KMS-11 (cell line): ENCODE data around the gene SMPDL3A.

Experiments used
- H2AFZ ChIP-seq: fragments of 200-600 bp; sonication (generic); 2 replicates; pipeline ENCODE4 v1.6.1; 2016; ENCODE audit warnings: antibody characterized with exemption, mixed run types, low read depth
- H3K27ac ChIP-seq: fragments of 200-600 bp; sonication (generic); 2 replicates; pipeline ENCODE4 v1.6.1; 2016; ENCODE audit warnings: mild to moderate bottlenecking, mixed run types
- H3K27me3 ChIP-seq: fragments of 200-600 bp; sonication (generic); 2 replicates; pipeline ENCODE4 v1.6.1; 2017; ENCODE audit warnings: mild to moderate bottlenecking, low read depth, mixed run types, moderate library complexity; ENCODE audit not compliant: insufficient read depth
- H3K36me3 ChIP-seq: fragments of 200-600 bp; sonication (generic); 2 replicates; pipeline ENCODE4 v1.6.1; 2017; ENCODE audit warnings: mild to moderate bottlenecking, mixed run types; ENCODE audit not compliant: insufficient read depth
- H3K4me1 ChIP-seq: fragments of 200-600 bp; sonication (generic); 2 replicates; pipeline ENCODE4 v1.6.1; 2016; ENCODE audit warnings: mild to moderate bottlenecking, low read depth, mixed run types; ENCODE audit not compliant: poor library complexity, severe bottlenecking
- H3K4me2 ChIP-seq: fragments of 200-600 bp; sonication (generic); 2 replicates; pipeline ENCODE4 v1.7.0; 2016; ENCODE audit warnings: mild to moderate bottlenecking, mixed run types
- H3K4me3 ChIP-seq: fragments of 200-600 bp; sonication (generic); IDR thresholded peaks from 2 replicates; pipeline ENCODE4 v1.6.1; 2017; ENCODE audit warnings: low read depth, low read length, mixed read lengths; ENCODE audit not compliant: insufficient read depth
- H3K79me2 ChIP-seq: fragments of 200-600 bp; sonication (generic); 2 replicates; pipeline ENCODE4 v1.6.1; 2016; ENCODE audit warnings: low read depth, mixed run types; ENCODE audit not compliant: insufficient read depth
- H3K9ac ChIP-seq: fragments of 200-600 bp; sonication (generic); 2 replicates; pipeline ENCODE4 v1.6.1; 2016; ENCODE audit warnings: mild to moderate bottlenecking, mixed run types
- H4K20me1 ChIP-seq: fragments of 200-600 bp; sonication (generic); 2 replicates; pipeline ENCODE4 v1.6.1; 2016; ENCODE audit warnings: mild to moderate bottlenecking, mixed run types; ENCODE audit not compliant: insufficient read depth
- TF ChIP-seq, protein P1 (sequence below): fragments of 200-600 bp; sonication (generic); conservative IDR thresholded peaks from 2 replicates; pipeline ENCODE4 v1.6.1; 2017; ENCODE audit warnings: low read depth, mild to moderate bottlenecking, antibody characterized with exemption, low read length, moderate library complexity, mixed read lengths

Gene SMPDL3A

DNA sequence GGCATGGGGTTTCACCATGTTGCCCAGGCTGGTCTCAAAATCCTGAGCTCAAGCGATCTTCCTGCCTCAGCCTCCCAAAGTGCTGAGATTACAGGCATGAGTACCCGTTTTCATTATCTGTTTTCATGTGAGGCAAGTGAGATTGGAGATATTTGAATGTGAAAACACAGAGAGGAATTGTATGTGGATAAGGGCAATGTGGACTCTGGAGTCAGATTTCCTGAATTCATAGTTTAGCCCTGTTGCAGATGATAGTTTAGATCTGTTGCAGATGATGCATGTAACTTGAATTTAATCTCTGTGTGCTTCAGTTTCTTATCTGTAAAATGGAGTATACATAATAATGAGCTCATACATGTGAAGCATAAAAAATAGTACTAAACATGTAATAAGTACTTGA is 3.7 kb downstream of the SMPDL3A start:
- H4K20me1 ChIP-seq = no peaks in the 10 kb centered on the region
- no peak overlapping the region for H2AFZ ChIP-seq
- no peak overlapping the region for H3K4me2 ChIP-seq
- no peak overlapping the region for H3K4me3 ChIP-seq
- no peaks in the 10 kb centered on the region for H3K36me3 ChIP-seq
- H3K27me3 ChIP-seq = no peaks in the 10 kb centered on the region
- no peak overlapping the region for H3K27ac ChIP-seq
- H3K9ac ChIP-seq = no peak overlapping the region
- TF ChIP-seq, protein P1, sequence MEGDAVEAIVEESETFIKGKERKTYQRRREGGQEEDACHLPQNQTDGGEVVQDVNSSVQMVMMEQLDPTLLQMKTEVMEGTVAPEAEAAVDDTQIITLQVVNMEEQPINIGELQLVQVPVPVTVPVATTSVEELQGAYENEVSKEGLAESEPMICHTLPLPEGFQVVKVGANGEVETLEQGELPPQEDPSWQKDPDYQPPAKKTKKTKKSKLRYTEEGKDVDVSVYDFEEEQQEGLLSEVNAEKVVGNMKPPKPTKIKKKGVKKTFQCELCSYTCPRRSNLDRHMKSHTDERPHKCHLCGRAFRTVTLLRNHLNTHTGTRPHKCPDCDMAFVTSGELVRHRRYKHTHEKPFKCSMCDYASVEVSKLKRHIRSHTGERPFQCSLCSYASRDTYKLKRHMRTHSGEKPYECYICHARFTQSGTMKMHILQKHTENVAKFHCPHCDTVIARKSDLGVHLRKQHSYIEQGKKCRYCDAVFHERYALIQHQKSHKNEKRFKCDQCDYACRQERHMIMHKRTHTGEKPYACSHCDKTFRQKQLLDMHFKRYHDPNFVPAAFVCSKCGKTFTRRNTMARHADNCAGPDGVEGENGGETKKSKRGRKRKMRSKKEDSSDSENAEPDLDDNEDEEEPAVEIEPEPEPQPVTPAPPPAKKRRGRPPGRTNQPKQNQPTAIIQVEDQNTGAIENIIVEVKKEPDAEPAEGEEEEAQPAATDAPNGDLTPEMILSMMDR = no peak
- peaks cover 19% of the 10 kb centered on the region; the same call in 1 of the 2 replicates for H3K79me2 ChIP-seq
- peaks cover 28% of the 10 kb centered on the region for H3K4me1 ChIP-seq

GRCh38 chr6:122797537-122797936 is 8.5 kb downstream of the SMPDL3A start:
- H3K27me3 ChIP-seq = no peaks in the 10 kb centered on the region
- H4K20me1 ChIP-seq = no peaks in the 10 kb centered on the region
- H3K36me3 ChIP-seq = no peaks in the 10 kb centered on the region
- peaks cover 2% of the 10 kb centered on the region for H3K4me1 ChIP-seq
- H3K9ac ChIP-seq = no peak overlapping the region
- no peak overlapping the region for H3K4me3 ChIP-seq
- no peak overlapping the region for H3K27ac ChIP-seq
- peaks cover 10% of the 10 kb centered on the region; the same call in 1 of the 2 replicates for H3K79me2 ChIP-seq
- TF ChIP-seq, protein P1 = no peak
- H3K4me2 ChIP-seq = no peak overlapping the region
- no peak overlapping the region for H2AFZ ChIP-seq

- Histone ChIP-seq H3K79me2 (peaks cover 6% of the 10 kb centered on the region; the same call in 1 of the 2 replicates), H2AFZ (no peak overlapping the region), H3K4me1 (no peaks in the 10 kb centered on the region), H3K4me3 (no peak overlapping the region), H3K36me3 (no peaks in the 10 kb centered on the region), H3K9ac (no peak overlapping the region), H3K27me3 (no peaks in the 10 kb centered on the region), H3K27ac (no peak overlapping the region), H4K20me1 (no peaks in the 10 kb centered on the region), H3K4me2 (no peak overlapping the region)
- TF ChIP-seq, protein P1 = no peak
Measured at GRCh38 chr6:122798099-122798641, 9.1 kb downstream of the SMPDL3A start.

DNA sequence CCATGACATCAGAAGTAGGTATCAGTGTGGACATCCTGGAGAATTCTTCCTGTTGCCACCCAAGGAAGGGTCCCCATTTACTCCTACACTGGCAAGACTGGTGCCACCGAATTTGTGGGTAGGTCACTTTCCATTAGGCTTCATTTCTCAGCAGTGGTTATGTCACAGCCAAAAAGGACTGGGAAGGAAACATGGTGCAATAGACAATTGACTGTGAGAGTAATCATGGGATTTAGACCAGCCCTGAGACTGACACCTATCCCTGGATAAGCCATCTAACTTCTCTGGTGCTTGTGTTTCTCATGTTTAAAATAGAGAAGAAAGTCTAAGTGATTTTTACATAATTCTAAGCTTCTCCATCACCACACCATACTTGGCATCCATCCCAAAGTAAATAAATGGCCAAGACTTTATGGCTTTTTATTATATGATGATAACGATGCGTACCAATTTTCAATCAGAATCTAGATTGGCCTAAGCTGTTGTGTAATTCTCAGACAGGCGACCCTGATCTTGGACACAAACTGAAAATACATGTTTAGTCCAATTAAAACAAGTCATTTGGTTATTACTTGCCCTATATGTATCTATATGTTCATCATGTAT is 10.2 kb downstream of the SMPDL3A start:
- no peaks in the 10 kb centered on the region for H3K27me3 ChIP-seq
- H2AFZ ChIP-seq = no peak overlapping the region
- no peak overlapping the region for H3K4me2 ChIP-seq
- TF ChIP-seq, protein P1 = no peak
- no peak overlapping the region for H3K4me3 ChIP-seq
- no peaks in the 10 kb centered on the region for H3K4me1 ChIP-seq
- H3K9ac ChIP-seq = no peak overlapping the region
- H3K36me3 ChIP-seq = no peaks in the 10 kb centered on the region
- H4K20me1 ChIP-seq = no peaks in the 10 kb centered on the region
- no peak overlapping the region for H3K27ac ChIP-seq
- H3K79me2 ChIP-seq = no peaks in the 10 kb centered on the region
